Cardiac septum (tissue), 1 donor: ENCODE data around the gene NALF2. TPM values are rescaled to one million over a fixed set of nuclear protein-coding genes. Genes with fewer than 3 reads are reported as not detected.

ENCODE experiments used
- DNase-seq: peaks from one replicate; pipeline ENCODE4 v3.0.0-alpha.2; 2020; ENCODE audit warnings: low spot score
- intact Hi-C: fragments of 100-400 bp; cut with DNase I; formaldehyde crosslinking; loops from one replicate; pipeline ENCODE4 v1.14.0; 2022
- total RNA-seq: library from RNA; stranded (reverse); fragmentation: NEBNext Ultra II Directional; extraction: Animal tissue kit (Norgen Biotek cat#: 25700); gene quantifications from one replicate; pipeline ENCODE4 v1.2.1, GENCODE V29; 2021
- donor health status: DM: no; HTN: no; CAD: no.

The NALF2 gene
- total RNA-seq, 1 donor from 2014 or later: 4.4 TPM

- intact Hi-C loops: no loop called here
- DNase-seq: no peak
Observed at GRCh38 chrX:69522052-69522451, 17.9 kb downstream of the NALF2 start.

GRCh38 chrX:69523314-69523713, 19.2 kb downstream of the NALF2 start:
- intact Hi-C loops: no loop called here

GRCh38 chrX:69524781-69525363, 20.7 kb downstream of the NALF2 start:
- DNase-seq: no peak
- intact Hi-C loops: no loop called here

More at GRCh38 chrX:69523314-69523713, 19.2 kb downstream of the NALF2 start:
- no peak for DNase-seq

GRCh38 chrX:69530306-69530705, 26.2 kb downstream of the NALF2 start:
- intact Hi-C loops: no loop called here
- no peak for DNase-seq

- intact Hi-C loops: no loop called here
- DNase-seq: no peak
Observed at GRCh38 chrX:69531031-69531755, 27.1 kb downstream of the NALF2 start.

GRCh38 chrX:69535661-69536060, 31.5 kb downstream of the NALF2 start:
- intact Hi-C loops: no loop called here
- no peak for DNase-seq

GRCh38 chrX:69538321-69538876, 34.3 kb downstream of the NALF2 start:
- no peak for DNase-seq

GRCh38 chrX:69539437-69539836, 35.3 kb downstream of the NALF2 start:
- no peak for DNase-seq
- intact Hi-C loops: loop anchor here (2.0 kb wide), 3 partner anchors 77 to 557 kb away; partner anchors contain the start of gene EDA

More at GRCh38 chrX:69538321-69538876, 34.3 kb downstream of the NALF2 start:
- intact Hi-C loops: loop anchor here (2.0 kb wide), 3 partner anchors 78 to 558 kb away; partner anchors contain the start of gene EDA

GRCh38 chrX:69541956-69542355, 37.8 kb downstream of the NALF2 start:
- intact Hi-C loops: no loop called here
- no peak for DNase-seq

GRCh38 chrX:69543572-69543971, 39.4 kb downstream of the NALF2 start:
- intact Hi-C loops: no loop called here

GRCh38 chrX:69546417-69546816, 42.3 kb downstream of the NALF2 start:
- intact Hi-C loops: no loop called here
- DNase-seq: no peak

More at GRCh38 chrX:69543572-69543971, 39.4 kb downstream of the NALF2 start:
- DNase-seq: no peak

GRCh38 chrX:69546978-69547377, 42.9 kb downstream of the NALF2 start:
- no peak for DNase-seq
- intact Hi-C loops: no loop called here

GRCh38 chrX:69551421-69552009, 47.4 kb downstream of the NALF2 start:
- intact Hi-C loops: no loop called here
- DNase-seq: no peak

- no peak for DNase-seq
- intact Hi-C loops: no loop called here
Observed at GRCh38 chrX:69552512-69552911, 48.4 kb downstream of the NALF2 start.

Other genes with a start within 250 kb of the NALF2 start
- 5.9 TPM for gene EDA, start 111.8 kb downstream of the NALF2 start, total RNA-seq